GM12874 (cell line): ENCODE results near the gene EIF2S2.

Source experiments
- CTCF ChIP-seq: IDR thresholded peaks from 2 replicates; pipeline ENCODE4 v1.5.1; 2011; ENCODE audit warnings: low read depth, mild to moderate bottlenecking, control low read depth, low read length, moderate library complexity; ENCODE audit not compliant: insufficient read depth

EIF2S2 gene

GRCh38 chr20:34070079-34070439 is 42.0 kb downstream of the EIF2S2 start:
- TF ChIP-seq CTCF, result no peak

GRCh38 chr20:34069341-34070078 is 42.5 kb downstream of the EIF2S2 start:
- peak; percentile 57 for TF ChIP-seq CTCF

GRCh38 chr20:34068001-34068400 is 44.0 kb downstream of the EIF2S2 start:
- no peak for TF ChIP-seq CTCF

GRCh38 chr20:34066476-34067090 is 45.5 kb downstream of the EIF2S2 start:
- TF ChIP-seq CTCF, result no peak

GRCh38 chr20:34065260-34065659 is 46.8 kb downstream of the EIF2S2 start:
- no peak for TF ChIP-seq CTCF

- no peak for TF ChIP-seq CTCF
Observed at GRCh38 chr20:34064286-34064685, 47.8 kb downstream of the EIF2S2 start.

GRCh38 chr20:34062570-34063482 is 49.2 kb downstream of the EIF2S2 start:
- TF ChIP-seq CTCF, result no peak
